GM12801 (cell line): Measurements from ENCODE around the gene TRIM65.

Experiments used
- CTCF ChIP-seq: IDR thresholded peaks from one replicate; pipeline ENCODE4 v1.5.1; 2011; ENCODE audit warnings: control low read depth; ENCODE audit not compliant: insufficient read length; ENCODE audit errors: extremely low read depth

TRIM65 gene

GRCh38 chr17:75876190-75876937 is 20.4 kb downstream of the TRIM65 start:
- no peak for TF ChIP-seq CTCF

GRCh38 chr17:75875940-75876189 is 20.9 kb downstream of the TRIM65 start:
- TF ChIP-seq CTCF, result no peak

- TF ChIP-seq CTCF, result no peak
These were observed 21.4 kb downstream of the TRIM65 start for GRCh38 chr17:75875182-75875939.

GRCh38 chr17:75874323-75875181 is 22.2 kb downstream of the TRIM65 start:
- TF ChIP-seq CTCF, result no peak

GRCh38 chr17:75873587-75874322 is 23.0 kb downstream of the TRIM65 start:
- no peak for TF ChIP-seq CTCF

- no peak for TF ChIP-seq CTCF
These were observed 24.1 kb downstream of the TRIM65 start for GRCh38 chr17:75872434-75873351.
